NCI-H82 (cell line): ENCODE data around the gene TRAPPC2L.

Experiments
- DNase-seq: peaks from one replicate; lab custom pipeline; 2025; lab: John Stamatoyannopoulos, UW

TRAPPC2L gene

GRCh38 chr16:88909431-88910210 is 52.7 kb downstream of the TRAPPC2L start:
- DNase-seq, result no peak

DNA sequence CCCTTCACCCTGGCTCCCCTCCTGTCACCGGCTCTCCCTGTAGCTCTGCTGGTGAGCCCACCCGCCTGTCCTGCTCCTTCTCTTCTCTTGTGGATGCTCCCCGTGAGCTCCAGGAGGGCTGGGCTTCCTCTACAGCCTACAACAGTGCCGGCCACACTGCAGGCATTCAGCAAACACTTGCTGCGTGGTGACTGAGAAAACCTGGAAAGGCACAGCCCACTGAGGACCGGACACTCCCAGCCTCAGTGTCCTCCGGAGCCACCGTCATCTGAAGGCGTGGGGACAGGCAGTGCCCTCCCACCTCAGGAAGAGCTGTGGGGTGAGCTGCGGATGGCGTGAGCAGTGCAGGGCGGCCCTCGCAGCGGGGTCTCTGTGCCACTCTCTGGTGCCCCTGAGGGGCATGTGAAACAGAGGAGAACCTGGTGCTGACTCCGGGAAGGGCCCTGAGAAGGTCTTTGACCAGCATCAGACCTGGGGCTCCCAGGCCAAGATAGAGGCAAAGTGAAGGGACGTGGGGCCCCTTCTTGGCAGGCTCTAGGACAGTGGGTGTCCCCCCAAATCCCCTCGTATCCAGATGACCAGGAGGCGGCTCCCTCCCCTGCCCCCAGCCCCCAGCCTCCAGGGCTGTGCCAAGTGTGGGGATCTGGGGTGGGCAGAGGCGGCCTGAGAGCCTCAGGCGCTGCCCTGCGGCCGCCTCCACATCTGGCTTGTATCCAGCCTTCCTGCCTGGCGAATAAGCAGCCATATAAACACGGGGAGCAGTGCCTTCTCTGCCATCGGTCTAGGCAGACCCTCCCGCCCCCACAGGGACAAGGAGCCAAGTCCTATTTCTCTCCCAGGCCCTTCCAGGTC is 53.6 kb downstream of the TRAPPC2L start:
- no peak for DNase-seq

GRCh38 chr16:88911136-88911945 is 54.4 kb downstream of the TRAPPC2L start:
- DNase-seq, result no peak

GRCh38 chr16:88911946-88912310 is 55.0 kb downstream of the TRAPPC2L start:
- DNase-seq, result no peak
